GM10847 (cell line): ENCODE data around the gene PTGR3.

ENCODE experiments used
- POLR2A ChIP-seq: IDR thresholded peaks from 2 replicates; pipeline ENCODE4 v1.6.1; 2011; ENCODE audit not compliant: insufficient read length; ENCODE audit errors: extremely low read depth

PTGR3 gene

DNA sequence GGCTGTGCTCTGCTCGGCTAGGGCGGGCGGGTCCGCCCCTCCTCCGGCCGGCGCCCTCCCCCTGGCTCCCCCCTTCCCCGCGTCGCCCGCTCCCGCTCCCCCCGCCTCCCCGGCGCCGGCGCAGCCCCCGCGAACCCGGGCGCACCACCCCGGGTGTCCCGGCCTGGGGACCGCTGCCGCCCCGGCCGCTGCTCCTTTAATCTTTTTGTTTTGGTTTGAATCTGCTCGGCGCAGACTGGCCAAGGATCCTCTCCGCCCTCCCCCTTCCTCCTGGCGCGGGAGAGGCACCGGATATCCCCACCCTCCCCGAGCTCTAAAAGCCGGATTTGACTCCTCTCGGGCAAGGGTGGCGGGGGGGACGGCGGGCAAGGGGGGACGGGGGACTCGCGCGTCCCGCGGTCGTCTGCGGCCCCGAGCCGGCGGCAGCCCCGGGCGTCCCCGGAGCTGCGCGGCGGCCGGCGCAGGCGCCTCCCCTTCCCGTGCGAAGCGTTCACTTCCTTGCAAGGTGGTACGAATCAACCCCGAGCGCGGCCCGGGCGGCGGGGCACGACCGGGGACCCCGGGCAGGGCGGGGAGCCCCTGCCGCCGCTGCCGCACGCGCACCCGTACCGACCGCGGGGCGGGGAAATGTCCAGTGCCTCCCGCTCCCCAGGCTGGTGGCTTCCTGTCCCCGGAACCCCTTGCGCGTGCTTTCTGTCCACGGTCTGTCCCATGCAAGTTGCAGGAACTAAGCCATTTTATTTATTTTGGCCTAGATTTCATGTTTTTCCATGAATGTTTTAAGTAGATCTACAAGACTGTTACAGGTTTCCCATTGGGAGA, at the start of gene PTGR3:
PTGR3 (minus strand) TSS at position 11 of the 822 bp plus-strand sequence. CDS start 81 bp downstream, outside the sequence.
- TF ChIP-seq POLR2A = peak; percentile 73

DNA sequence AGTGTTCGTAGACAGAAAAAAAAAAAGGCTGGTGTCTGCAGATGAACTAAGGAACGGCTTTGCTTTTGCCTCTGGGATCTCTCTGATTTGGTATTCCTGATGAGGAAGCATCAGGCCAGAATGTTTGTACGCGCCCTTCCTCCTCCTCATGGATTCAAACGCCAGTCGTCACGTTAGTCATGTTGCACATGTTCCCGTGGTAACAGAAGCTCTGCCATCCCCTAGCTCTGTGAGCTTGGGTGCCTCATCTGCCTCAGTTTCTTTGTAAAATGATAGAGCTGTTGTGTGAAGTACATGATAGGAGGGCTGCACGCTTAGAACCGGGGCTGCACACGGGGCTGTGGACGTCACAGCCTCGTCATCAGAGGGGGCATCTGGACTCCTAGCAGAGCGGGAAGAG, 48.7 kb upstream of the PTGR3 start:
- no peak for TF ChIP-seq POLR2A

DNA sequence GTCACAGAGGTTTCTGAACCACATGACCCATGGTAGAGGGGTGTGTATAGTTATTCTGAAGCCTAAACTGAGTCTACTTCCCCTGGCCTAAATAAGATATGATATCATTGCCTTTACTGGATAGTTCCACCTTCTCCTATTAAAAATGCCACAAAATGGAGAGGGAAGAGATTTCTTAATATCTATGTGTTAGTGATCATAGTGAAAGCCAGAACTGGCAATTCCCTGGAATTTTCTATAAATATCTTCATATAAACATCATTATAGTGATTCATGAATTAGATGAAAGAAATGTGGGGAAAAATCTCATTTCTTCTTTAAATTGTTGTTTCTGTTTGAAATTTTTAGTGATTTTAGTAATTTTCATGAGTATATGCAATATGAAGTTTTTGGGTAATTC, 47.4 kb upstream of the PTGR3 start:
- TF ChIP-seq POLR2A = no peak

- TF ChIP-seq POLR2A = no peak
Observed at GRCh38 chr18:75255094-75255493, 46.2 kb upstream of the PTGR3 start.

DNA sequence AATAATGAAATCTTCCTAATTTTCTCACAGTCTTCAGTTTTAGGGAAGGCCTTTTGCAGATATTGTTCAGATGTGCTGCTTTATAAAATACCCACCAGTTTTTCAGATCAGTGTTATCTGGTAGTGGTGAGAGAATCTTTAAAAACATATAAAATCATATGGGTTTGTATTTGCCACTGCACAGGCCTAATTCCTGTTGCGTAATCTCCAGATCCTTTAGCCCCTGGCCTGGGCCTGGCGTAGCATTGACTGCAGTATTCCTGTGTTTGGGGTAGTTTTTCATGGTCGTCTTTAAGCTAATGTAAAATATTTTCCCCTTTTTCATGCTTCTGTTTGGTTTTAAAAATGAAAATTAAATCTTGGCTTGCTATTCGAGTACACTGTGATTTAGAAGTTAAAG, 44.8 kb upstream of the PTGR3 start:
- TF ChIP-seq POLR2A = no peak

DNA sequence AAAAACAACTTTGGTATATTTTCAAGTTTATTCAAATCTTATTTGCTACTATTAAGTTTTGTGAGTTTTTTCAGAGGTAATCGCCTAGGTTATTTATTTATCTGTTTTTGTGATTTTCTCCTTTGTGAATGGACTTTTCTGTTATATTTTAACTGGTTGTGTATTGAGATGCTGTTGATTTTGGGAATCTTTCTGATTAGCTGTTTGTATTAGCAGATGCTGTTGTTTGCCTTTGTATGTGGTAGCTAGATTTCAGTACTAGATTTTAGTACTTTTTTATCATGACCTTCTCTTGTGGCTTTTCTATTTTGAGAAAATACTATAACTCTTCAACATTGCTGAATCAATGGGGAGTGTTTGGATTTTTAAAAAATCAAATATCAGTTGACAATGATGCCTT, 44.1 kb upstream of the PTGR3 start:
- TF ChIP-seq POLR2A = no peak

DNA sequence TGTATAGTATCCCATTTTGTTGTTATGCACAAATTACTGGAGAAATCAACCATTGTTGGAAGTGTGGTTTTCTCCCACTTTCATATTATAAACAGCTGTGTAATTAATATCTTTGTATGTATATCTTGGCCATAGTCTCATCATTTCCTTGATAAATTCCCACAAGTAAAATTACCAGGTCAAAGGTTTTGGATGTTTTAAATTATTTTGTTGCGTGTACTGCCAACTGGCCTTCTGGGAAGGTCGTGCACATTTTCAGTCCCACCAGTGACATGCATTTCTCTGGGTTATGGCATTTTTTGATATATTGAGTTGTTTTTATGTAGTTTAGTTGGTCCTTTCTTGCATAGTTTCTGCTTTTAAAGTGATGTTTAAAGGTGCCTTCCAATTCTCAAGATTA, 43.2 kb upstream of the PTGR3 start:
- TF ChIP-seq POLR2A = no peak

DNA sequence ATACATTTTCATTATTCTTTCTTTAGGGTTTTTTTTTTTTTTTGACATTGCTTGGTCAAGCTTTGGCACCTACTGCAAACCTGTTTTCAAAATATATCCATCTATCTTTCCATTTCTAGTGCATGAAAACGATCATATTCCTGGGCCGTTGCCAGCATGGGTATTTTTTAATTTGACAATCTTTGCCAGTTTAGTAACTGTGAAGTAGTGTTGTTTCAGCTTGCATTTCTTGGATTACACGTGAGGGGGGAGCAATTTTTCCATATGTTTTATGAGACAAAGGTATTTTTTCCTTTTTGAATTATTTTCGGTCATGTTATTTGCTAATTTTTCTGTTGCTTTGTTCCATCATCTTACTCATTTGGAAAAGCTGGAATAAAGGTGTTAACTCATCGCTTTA, 42.5 kb upstream of the PTGR3 start:
- TF ChIP-seq POLR2A = no peak

- no peak for TF ChIP-seq POLR2A
Observed at GRCh38 chr18:75250471-75250821, 41.5 kb upstream of the PTGR3 start.

DNA sequence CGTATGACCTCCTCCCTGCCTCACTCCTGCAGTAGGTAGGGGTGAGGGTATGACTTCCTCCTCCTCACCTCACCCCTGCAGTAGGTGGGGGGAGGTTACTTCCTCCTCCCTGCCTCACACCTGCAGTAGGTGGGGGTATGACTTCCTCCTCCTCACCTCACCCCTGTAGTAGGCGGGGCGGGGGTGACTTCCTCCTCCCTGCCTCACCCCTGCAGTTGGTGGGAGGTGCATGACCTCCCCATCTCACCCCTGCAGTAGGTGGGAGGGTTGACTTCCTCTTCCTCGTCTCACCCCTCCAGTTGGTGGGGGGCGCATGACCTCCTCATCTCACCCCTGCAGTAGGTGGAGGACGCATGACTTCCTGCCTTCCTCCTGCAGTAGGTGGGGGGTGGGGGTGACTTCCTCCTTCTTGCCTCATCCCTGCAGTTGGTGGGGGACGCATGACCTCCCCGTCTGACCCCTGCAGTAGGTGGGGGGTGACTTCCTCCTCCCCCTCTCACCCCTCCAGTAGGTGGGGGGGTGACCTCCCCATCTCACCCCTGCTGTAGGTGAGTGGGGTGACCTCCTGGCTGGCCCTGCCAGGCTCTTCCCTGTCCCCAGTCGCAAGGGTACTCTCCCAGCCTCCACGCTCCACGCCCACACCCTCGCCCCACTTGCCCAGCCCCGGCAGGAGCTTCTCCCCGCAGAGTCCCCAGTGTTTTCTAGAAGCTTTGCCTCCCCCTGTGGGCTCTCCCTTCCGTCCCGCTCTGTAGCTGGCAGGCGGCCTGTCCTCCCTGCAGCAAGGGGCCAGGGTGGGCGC, 40.9 kb upstream of the PTGR3 start:
- TF ChIP-seq POLR2A = no peak

- TF ChIP-seq POLR2A = no peak
Observed at GRCh38 chr18:75249175-75249518, 40.2 kb upstream of the PTGR3 start.

- no peak for TF ChIP-seq POLR2A
Observed at GRCh38 chr18:75248426-75249174, 39.7 kb upstream of the PTGR3 start.

- TF ChIP-seq POLR2A = no peak
Observed at GRCh38 chr18:75247611-75248421, 38.9 kb upstream of the PTGR3 start.

DNA sequence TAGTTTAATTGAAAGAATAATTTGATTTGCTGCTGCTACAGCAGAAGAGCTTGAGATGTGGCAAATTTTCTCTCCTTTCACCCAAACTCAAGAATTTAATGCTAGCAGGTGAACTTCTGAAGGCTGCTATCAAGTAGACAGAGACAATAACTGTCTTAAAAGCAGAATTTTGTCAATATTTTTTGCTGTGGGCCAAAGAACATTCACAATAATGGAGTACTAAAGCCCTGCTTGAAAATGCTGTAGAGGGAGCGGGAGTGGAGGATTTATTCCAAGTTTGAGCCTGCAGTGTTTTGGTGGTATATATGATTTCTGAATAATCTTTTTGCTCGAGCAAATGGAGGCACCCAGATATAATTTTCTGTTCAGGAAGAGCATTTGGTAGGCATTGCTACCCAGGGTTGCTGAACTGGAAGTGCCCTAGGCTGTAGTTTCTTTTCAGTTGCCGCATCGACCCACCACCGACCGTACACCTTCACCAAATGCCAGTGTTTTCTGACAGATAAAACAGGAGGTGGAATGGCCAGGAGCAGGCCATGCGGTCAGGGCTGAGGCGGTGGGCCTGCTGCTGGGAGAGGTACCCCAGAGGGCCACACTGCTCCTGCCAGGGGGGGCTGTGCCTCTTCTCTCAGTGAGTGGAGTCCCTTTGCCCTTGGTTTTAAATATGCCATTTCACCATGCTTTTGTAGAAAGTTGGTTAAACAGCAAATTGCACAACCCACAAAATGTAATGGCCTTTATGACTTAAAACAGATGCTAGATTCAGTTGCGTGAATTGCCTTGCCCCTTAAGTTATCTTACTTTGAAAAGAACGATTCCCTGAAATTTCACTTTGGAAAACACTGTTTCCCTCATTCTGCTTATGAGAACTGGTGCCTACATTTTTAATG, 38.0 kb upstream of the PTGR3 start:
- no peak for TF ChIP-seq POLR2A
